ENCODE results near the gene HDAC10. TPM values are rescaled to one million over a fixed set of nuclear protein-coding genes. Genes with fewer than 3 reads are reported as not detected.

Gene HDAC10
- total RNA-seq, 1 experiment from 2014 or later = 71.3 TPM

DNA sequence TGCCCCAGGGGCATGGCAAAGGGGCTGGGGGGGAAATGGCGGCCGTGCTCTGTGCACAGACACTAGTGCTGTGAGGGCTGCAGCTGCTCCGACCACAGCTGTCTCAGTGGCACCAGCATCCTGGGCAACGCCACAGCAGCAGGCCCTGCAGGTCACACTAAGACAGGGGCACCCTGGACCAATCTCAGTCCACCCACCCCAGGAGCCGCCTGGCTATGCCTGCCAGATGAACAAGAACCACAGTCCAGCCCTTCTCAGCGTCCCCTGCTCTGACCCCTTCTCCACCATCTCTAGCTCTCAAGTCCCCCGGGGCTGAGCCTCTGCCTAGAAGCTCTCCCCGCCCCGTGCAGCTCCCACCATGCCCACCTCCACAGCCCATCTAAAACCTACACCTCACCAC, 22.7 kb downstream of the HDAC10 start:
- Histone ChIP-seq H3K27ac (ENCODE audit: low read length) (no peak overlapping the region), H3K4me1 (ENCODE audit: control insufficient read depth, insufficient read depth, low read length) (no peaks in the 10 kb centered on the region), H3K27me3 (ENCODE audit: control insufficient read depth, insufficient read depth, low read length) (no peaks in the 10 kb centered on the region), H3K9me3 (ENCODE audit: control insufficient read depth, insufficient read depth, low read depth, low read length) (no peaks in the 10 kb centered on the region), H3K4me3 (ENCODE audit: low read depth in 2 of 2, low read length in 2 of 2) (no peak overlapping the region), H3K36me3 (ENCODE audit: control insufficient read depth, insufficient read depth, low read length) (no peaks in the 10 kb centered on the region)
- CTCF ChIA-PET = interaction anchor here (0.5 kb wide), 1 partner anchor 160 kb away, joined by 3 read pairs; no protein-coding TSS in a partner anchor
- POLR2A ChIA-PET = no interaction called here
- intact Hi-C loops (cut with micrococcal nuclease; ENCODE audit: unreplicated experiment) = no loop called here
- TSS peak; percentile 58 for BruUV-seq (replicated peaks)
- TF ChIP-seq TCF7L2 (IDR thresholded peaks at IDR 0.05; ENCODE audit: low read depth, low read length) = no peak
- no peak for TF ChIP-seq POLR2AphosphoS5 (IDR thresholded peaks at IDR 0.05; ENCODE audit: low read depth, low read length)
- TF ChIP-seq, protein P1, sequence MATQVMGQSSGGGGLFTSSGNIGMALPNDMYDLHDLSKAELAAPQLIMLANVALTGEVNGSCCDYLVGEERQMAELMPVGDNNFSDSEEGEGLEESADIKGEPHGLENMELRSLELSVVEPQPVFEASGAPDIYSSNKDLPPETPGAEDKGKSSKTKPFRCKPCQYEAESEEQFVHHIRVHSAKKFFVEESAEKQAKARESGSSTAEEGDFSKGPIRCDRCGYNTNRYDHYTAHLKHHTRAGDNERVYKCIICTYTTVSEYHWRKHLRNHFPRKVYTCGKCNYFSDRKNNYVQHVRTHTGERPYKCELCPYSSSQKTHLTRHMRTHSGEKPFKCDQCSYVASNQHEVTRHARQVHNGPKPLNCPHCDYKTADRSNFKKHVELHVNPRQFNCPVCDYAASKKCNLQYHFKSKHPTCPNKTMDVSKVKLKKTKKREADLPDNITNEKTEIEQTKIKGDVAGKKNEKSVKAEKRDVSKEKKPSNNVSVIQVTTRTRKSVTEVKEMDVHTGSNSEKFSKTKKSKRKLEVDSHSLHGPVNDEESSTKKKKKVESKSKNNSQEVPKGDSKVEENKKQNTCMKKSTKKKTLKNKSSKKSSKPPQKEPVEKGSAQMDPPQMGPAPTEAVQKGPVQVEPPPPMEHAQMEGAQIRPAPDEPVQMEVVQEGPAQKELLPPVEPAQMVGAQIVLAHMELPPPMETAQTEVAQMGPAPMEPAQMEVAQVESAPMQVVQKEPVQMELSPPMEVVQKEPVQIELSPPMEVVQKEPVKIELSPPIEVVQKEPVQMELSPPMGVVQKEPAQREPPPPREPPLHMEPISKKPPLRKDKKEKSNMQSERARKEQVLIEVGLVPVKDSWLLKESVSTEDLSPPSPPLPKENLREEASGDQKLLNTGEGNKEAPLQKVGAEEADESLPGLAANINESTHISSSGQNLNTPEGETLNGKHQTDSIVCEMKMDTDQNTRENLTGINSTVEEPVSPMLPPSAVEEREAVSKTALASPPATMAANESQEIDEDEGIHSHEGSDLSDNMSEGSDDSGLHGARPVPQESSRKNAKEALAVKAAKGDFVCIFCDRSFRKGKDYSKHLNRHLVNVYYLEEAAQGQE (IDR thresholded peaks at IDR 0.05; ENCODE audit: insufficient read depth in 1 of 2, low read depth in 2 of 2, low read length in 1 of 2) = no peak
- TF ChIP-seq, protein P2, sequence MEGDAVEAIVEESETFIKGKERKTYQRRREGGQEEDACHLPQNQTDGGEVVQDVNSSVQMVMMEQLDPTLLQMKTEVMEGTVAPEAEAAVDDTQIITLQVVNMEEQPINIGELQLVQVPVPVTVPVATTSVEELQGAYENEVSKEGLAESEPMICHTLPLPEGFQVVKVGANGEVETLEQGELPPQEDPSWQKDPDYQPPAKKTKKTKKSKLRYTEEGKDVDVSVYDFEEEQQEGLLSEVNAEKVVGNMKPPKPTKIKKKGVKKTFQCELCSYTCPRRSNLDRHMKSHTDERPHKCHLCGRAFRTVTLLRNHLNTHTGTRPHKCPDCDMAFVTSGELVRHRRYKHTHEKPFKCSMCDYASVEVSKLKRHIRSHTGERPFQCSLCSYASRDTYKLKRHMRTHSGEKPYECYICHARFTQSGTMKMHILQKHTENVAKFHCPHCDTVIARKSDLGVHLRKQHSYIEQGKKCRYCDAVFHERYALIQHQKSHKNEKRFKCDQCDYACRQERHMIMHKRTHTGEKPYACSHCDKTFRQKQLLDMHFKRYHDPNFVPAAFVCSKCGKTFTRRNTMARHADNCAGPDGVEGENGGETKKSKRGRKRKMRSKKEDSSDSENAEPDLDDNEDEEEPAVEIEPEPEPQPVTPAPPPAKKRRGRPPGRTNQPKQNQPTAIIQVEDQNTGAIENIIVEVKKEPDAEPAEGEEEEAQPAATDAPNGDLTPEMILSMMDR (IDR thresholded peaks at IDR 0.05) = no peak
- no peak for TF ChIP-seq SIN3A (IDR thresholded peaks at IDR 0.05; ENCODE audit: borderline replicate concordance, insufficient read depth, low read depth, low read length)
- in situ Hi-C loops (cut with HindIII; ENCODE audit: low pct_unique_long_range_greater_than_20kb, low sequenced_read_pairs) = no loop called here
- ATAC-seq = no peak
- DNase-seq (ENCODE audit: low read depth, low spot score) = no peak

DNA sequence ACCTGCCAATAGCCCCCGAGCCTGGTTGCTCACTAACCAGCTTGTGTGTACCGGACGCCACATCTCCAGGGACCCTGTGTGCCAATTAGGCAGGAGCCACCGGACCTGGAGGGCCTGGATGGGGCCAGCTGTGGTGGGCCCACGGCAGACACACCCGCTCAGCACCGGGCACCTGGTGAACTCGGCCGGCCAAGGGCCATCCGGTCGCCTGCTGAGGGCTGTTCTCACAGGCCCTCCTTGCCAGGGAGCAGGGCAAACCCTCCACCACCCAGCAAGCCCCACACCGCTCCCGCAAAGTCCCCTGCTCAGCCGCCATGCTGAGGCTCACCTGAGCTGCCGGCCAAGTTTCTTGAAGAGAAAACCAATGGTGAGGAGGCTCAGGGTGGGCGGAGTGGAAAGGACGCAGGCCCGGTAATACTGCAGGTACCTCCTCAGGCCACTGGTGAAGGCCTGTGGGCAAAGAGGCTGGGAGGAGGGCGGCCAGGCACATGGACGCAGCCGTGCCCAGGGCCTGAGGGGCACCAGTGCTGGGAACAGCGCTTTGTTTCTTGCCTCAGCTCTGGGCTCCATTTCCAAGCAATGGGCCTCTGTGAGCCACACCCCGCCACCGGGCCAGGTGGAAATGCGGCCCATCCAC, 23.4 kb downstream of the HDAC10 start:
- H3K36me3 ChIP-seq (ENCODE audit: control insufficient read depth, insufficient read depth, low read length) = no peaks in the 10 kb centered on the region
- ChIA-PET CTCF (no interaction called here), POLR2A (no interaction called here)
- no peak for TF ChIP-seq SIN3A (IDR thresholded peaks at IDR 0.05; ENCODE audit: borderline replicate concordance, insufficient read depth, low read depth, low read length)
- TF ChIP-seq, protein P2 (IDR thresholded peaks at IDR 0.05) = no peak
- TF ChIP-seq, protein P1 (IDR thresholded peaks at IDR 0.05; ENCODE audit: insufficient read depth in 1 of 2, low read depth in 2 of 2, low read length in 1 of 2) = no peak
- TF ChIP-seq TCF7L2 (IDR thresholded peaks at IDR 0.05; ENCODE audit: low read depth, low read length) = no peak
- TF ChIP-seq POLR2AphosphoS5 (IDR thresholded peaks at IDR 0.05; ENCODE audit: low read depth, low read length) = no peak
- no TSS peak for BruUV-seq (replicated peaks)
- no peaks in the 10 kb centered on the region for H3K4me1 ChIP-seq (ENCODE audit: control insufficient read depth, insufficient read depth, low read length)
- H3K9me3 ChIP-seq (ENCODE audit: control insufficient read depth, insufficient read depth, low read depth, low read length) = no peaks in the 10 kb centered on the region
- intact Hi-C loops (cut with micrococcal nuclease; ENCODE audit: unreplicated experiment) = no loop called here
- no peak overlapping the region for H3K27ac ChIP-seq (ENCODE audit: low read length)
- no peak overlapping the region for H3K4me3 ChIP-seq (ENCODE audit: low read depth in 2 of 2, low read length in 2 of 2)
- DNase-seq (ENCODE audit: low read depth, low spot score) = no peak
- in situ Hi-C loops (cut with HindIII; ENCODE audit: low pct_unique_long_range_greater_than_20kb, low sequenced_read_pairs) = no loop called here
- no peak for ATAC-seq
- no peaks in the 10 kb centered on the region for H3K27me3 ChIP-seq (ENCODE audit: control insufficient read depth, insufficient read depth, low read length)
